Breast epithelium (tissue), 3 donors: ENCODE results near the gene FAM20C.

ENCODE experiments used
- POLR2AphosphoS5 ChIP-seq, 3 donors: sonication (generic); formaldehyde crosslinking; IDR thresholded peaks; one replicate each; pipeline ENCODE4 v1.6.1; 2017; ENCODE audit warnings: antibody characterized with exemption in 3 of 3
- TF ChIP-seq, protein P1 (sequence below), 3 donors: fragments of 450-650 bp; IDR thresholded peaks; one replicate each; pipeline ENCODE4 v1.5.1; 2016 to 2017; ENCODE audit warnings: antibody characterized with exemption in 3 of 3, mild to moderate bottlenecking in 3 of 3, moderate library complexity in 3 of 3

GRCh38 chr7:301291-302053 lies 109.1 kb downstream of the FAM20C start:
- TF ChIP-seq, protein P1, sequence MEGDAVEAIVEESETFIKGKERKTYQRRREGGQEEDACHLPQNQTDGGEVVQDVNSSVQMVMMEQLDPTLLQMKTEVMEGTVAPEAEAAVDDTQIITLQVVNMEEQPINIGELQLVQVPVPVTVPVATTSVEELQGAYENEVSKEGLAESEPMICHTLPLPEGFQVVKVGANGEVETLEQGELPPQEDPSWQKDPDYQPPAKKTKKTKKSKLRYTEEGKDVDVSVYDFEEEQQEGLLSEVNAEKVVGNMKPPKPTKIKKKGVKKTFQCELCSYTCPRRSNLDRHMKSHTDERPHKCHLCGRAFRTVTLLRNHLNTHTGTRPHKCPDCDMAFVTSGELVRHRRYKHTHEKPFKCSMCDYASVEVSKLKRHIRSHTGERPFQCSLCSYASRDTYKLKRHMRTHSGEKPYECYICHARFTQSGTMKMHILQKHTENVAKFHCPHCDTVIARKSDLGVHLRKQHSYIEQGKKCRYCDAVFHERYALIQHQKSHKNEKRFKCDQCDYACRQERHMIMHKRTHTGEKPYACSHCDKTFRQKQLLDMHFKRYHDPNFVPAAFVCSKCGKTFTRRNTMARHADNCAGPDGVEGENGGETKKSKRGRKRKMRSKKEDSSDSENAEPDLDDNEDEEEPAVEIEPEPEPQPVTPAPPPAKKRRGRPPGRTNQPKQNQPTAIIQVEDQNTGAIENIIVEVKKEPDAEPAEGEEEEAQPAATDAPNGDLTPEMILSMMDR (IDR thresholded peaks at IDR 0.05), result no peak
- no peak for TF ChIP-seq POLR2AphosphoS5 (IDR thresholded peaks at IDR 0.05)
